K562 (cell line): ENCODE results near the gene DOCK3. TPM values are rescaled to one million over a fixed set of nuclear protein-coding genes. Genes with fewer than 3 reads are reported as not detected.

Experiments
- ATAC-seq: fragments of 200-7000 bp; cut with Tn5 transposase; 3 replicates; pipeline ENCODE4 v1.9.1; 2020; ENCODE audit warnings: moderate library complexity
- BruUV-seq: library from RNA; stranded (reverse); fragments of 400-500 nt; replicated peaks from 2 replicates; lab custom pipeline; 2021; lab: Mats Ljungman, UMichigan
- CTCF ChIA-PET: fragments of 300-600 bp; formaldehyde crosslinking; extraction: SDS; loops from one replicate; lab custom pipeline; 2021; ENCODE audit warnings: low intra/inter-chr PET ratio; lab: Yijun Ruan, JAX
- POLR2A ChIA-PET: fragments of 300-600, 350-650 bp; sonication (Branson Sonifier 250); formaldehyde crosslinking; extraction: SDS; loops from one replicate; lab custom pipeline; 2021; ENCODE audit warnings: antibody characterized with exemption, inconsistent platforms; lab: Yijun Ruan, JAX
- DNase-seq, 4 experiments: peaks; one replicate each; pipeline versions ENCODE4 v3.0.0 to v3.0.0-alpha.2; 2011 to 2018; ENCODE audit warnings: low spot score in 3 of 4, mixed read lengths in 3 of 4; ENCODE audit errors: extremely low read depth in 1 of 4
- FAIRE-seq: peaks from 2 replicates; lab custom pipeline; 2011; peaks lifted over from hg19 to GRCh38; lab: Jason Lieb, UNC
- H2AFZ ChIP-seq: 2 replicates; pipeline ENCODE4 v1.6.0; 2011; ENCODE audit warnings: low read depth, low read length, control low read depth, inconsistent platforms
- H3K27ac ChIP-seq: fragments of 200-600 bp; 3 replicates; pipeline ENCODE4 v1.8.0; 2011; ENCODE audit warnings: low read depth, mild to moderate bottlenecking, control low read depth, inconsistent platforms, low read length, moderate library complexity, mixed read lengths; ENCODE audit errors: extremely low read depth
- H3K27me3 ChIP-seq, 2 experiments: fragments of 300-600 bp in 1 of 2; 2 replicates in 1 of 2; 3 replicates in 1 of 2; pipeline versions ENCODE4 v1.6.0 to v1.8.0; 2011; ENCODE audit warnings: inconsistent platforms in 2 of 2, low read length in 2 of 2, mild to moderate bottlenecking in 1 of 2, mixed read lengths in 1 of 2, moderate library complexity in 1 of 2; ENCODE audit not compliant: control insufficient read depth in 2 of 2, insufficient read depth in 2 of 2
- H3K36me3 ChIP-seq: fragments of 300-600 bp; 3 replicates; pipeline ENCODE4 v1.8.0; 2011; ENCODE audit warnings: mild to moderate bottlenecking, low read length, inconsistent platforms; ENCODE audit not compliant: control insufficient read depth, insufficient read depth
- H3K4me1 ChIP-seq, 2 experiments: fragments of 200-600 bp in 1 of 2; replicated peaks in 1 of 2; 2 replicates in 1 of 2; 3 replicates in 1 of 2; pipeline versions ENCODE4 v1.5.1 to v1.8.0; 2011; ENCODE audit warnings: inconsistent platforms in 2 of 2, low read length in 2 of 2, mild to moderate bottlenecking in 1 of 2, mixed read lengths in 1 of 2, moderate library complexity in 1 of 2; ENCODE audit not compliant: control insufficient read depth in 2 of 2, insufficient read depth in 2 of 2
- H3K4me2 ChIP-seq: 2 replicates; pipeline ENCODE4 v1.6.1; 2011; ENCODE audit warnings: low read length, control low read depth, inconsistent platforms, mixed read lengths; ENCODE audit not compliant: insufficient read depth
- H3K4me3 ChIP-seq: fragments of 200-600 bp; sonication (generic), shearing (Covaris generic); 2 replicates; pipeline ENCODE4 v1.5.1; 2016; ENCODE audit warnings: control low read depth, inconsistent platforms
- H3K79me2 ChIP-seq: fragments of 200-600 bp; 3 replicates; pipeline ENCODE4 v1.8.0; 2011; ENCODE audit warnings: low read length, inconsistent platforms; ENCODE audit not compliant: control insufficient read depth, insufficient read depth
- H3K9ac ChIP-seq, 2 experiments: 2 replicates each; pipeline versions ENCODE4 v1.6.0 to v1.6.1; 2011; ENCODE audit warnings: low read depth in 2 of 2, low read length in 2 of 2, control low read depth in 1 of 2, inconsistent platforms in 1 of 2, mild to moderate bottlenecking in 1 of 2, mixed read lengths in 1 of 2; ENCODE audit not compliant: insufficient read depth in 1 of 2
- H3K9me1 ChIP-seq: one replicate; pipeline ENCODE4 v1.6.0; 2011; ENCODE audit warnings: inconsistent platforms, mild to moderate bottlenecking, low read length, moderate library complexity; ENCODE audit not compliant: control insufficient read depth, insufficient read depth
- H3K9me3 ChIP-seq: replicated peaks from 2 replicates; pipeline ENCODE4 v1.5.1; 2011; ENCODE audit warnings: low read depth, low read length, inconsistent platforms; ENCODE audit not compliant: control insufficient read depth, insufficient read depth
- H4K20me1 ChIP-seq: replicated peaks from 2 replicates; pipeline ENCODE4 v1.6.1; 2011; ENCODE audit warnings: low read length, inconsistent platforms, mixed read lengths; ENCODE audit not compliant: control insufficient read depth, insufficient read depth
- BRD4 ChIP-seq: fragments of 200-600 bp; sonication (generic); IDR thresholded peaks from 2 replicates; pipeline ENCODE4 v1.6.1; 2017; ENCODE audit warnings: inconsistent platforms
- ETS2 ChIP-seq: IDR thresholded peaks from 2 replicates; pipeline ENCODE4 v1.6.1; 2016; ENCODE audit warnings: borderline replicate concordance, missing genetic modification characterization, mild to moderate bottlenecking, moderate library complexity, missing compliant biosample characterization; ENCODE audit not compliant: poor library complexity, severe bottlenecking
- GTF2E2 ChIP-seq: fragments of 200-800 bp; sonication (Bioruptor generic); IDR thresholded peaks from 2 replicates; pipeline ENCODE4 v1.6.1; 2016; ENCODE audit warnings: missing genetic modification characterization, missing compliant biosample characterization
- LEF1 ChIP-seq: fragments of 450-650 bp; IDR thresholded peaks from 2 replicates; pipeline ENCODE4 v1.6.1; 2016; ENCODE audit warnings: mild to moderate bottlenecking
- PCBP1 ChIP-seq: fragments of 200-400 bp; formaldehyde crosslinking; IDR thresholded peaks from 2 replicates; pipeline ENCODE4 v1.6.1; 2018; ENCODE audit warnings: mild to moderate bottlenecking, low read depth, low read length; ENCODE audit not compliant: poor library complexity, severe bottlenecking
- ZNF174 ChIP-seq: fragments of 250-450 bp; sonication (Bioruptor Pico); IDR thresholded peaks from 2 replicates; pipeline ENCODE4 v1.4.0; 2020; ENCODE audit warnings: mild to moderate bottlenecking
- WGBS: fragments of 100-300 bp; shearing (Covaris generic); methylation state at CpG from one replicate; pipeline ENCODE4 v1.1.6; 2016; ENCODE audit warnings: low coverage, mixed read lengths; ENCODE audit not compliant: insufficient coverage; ENCODE audit errors: missing lambda C conversion rate; 5-methylcytosine and 5-hydroxymethylcytosine counted together
- in situ Hi-C: fragments of 300-500 bp; cut with MboI; formaldehyde crosslinking; loops from 4 replicates; pipeline ENCODE4 v1.15.0; 2018; ENCODE audit warnings: inconsistent platforms, mixed read lengths
- intact Hi-C: fragments of 100-400 bp; cut with micrococcal nuclease; formaldehyde crosslinking; loops from 2 replicates; pipeline ENCODE4 v1.14.2; 2022
- polyA plus RNA-seq, 8 experiments: library from polyadenylated mRNA; depleted of rRNA in 4 of 8; stranded (reverse) in 5 of 8; unstranded in 3 of 8; fragments of >200 nt; fragmentation: Nextera tagmentation in 2 of 8; fragmentation: Illumina TruSeq in 1 of 8; extraction: Ambion mirVana in 2 of 8; extraction: Trizol in 1 of 8; gene quantifications; 2 replicates each; pipeline versions ENCODE4 v1.2.1 to v1.2.3, GENCODE V29; 2011 to 2014; ENCODE audit warnings: inconsistent platforms in 1 of 8, missing spikeins in 1 of 8
- total RNA-seq, 7 experiments: library from RNA; depleted of rRNA in 6 of 7; stranded (reverse); fragments of >200 nt in 6 of 7; fragmentation: Illumina TruSeq in 2 of 7; extraction: Trizol in 2 of 7; gene quantifications; 2 replicates each; pipeline versions ENCODE4 v1.2.1 to v1.2.3, GENCODE V29; 2011 to 2021; ENCODE audit warnings: low replicate concordance in 1 of 7
- TF ChIP-seq, protein P1 (sequence below): sonication (generic); formaldehyde crosslinking; IDR thresholded peaks from 2 replicates; pipeline ENCODE4 v1.8.1; 2022; ENCODE audit warnings: missing genetic modification reagents
- TF ChIP-seq, protein P2 (sequence below): fragments of 450-650 bp; conservative IDR thresholded peaks from 2 replicates; pipeline ENCODE4 v1.6.1; 2016; ENCODE audit warnings: missing genetic modification characterization, low read depth, mild to moderate bottlenecking, control low read depth, missing compliant biosample characterization

DOCK3 gene
- total and polyA plus RNA-seq, 9 of the 15 experiments (the other 6 are each of a cell fraction or from before 2014, with no cell fraction given) = under 0.01 to 0.03 (median 0.01) TPM; not detected in 4

DNA sequence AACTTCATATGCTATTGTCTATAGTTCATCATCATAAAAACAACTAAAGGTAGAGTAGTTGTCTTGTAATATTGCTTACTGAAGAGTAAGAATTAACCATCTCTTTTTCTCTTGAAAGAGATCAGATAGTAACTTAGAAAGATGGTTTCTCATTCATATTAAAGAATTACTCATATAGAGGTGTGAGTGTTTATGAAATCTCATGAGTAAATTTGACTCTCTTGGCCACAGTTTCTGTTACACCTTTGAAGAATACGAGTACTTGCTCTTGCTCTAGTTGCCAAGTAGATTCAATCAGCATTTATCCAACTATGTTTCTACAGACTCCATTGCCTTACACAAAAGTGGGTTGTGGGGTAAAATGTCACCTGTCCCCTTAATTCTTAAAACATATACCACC lies 463.0 kb downstream of the DOCK3 start:
- in situ Hi-C loops (no loop called here), intact Hi-C loops (no loop called here)
- Histone ChIP-seq H3K36me3 (no peaks in the 10 kb centered on the region), H3K79me2 (no peaks in the 10 kb centered on the region), H3K9ac (no peak overlapping the region), H4K20me1 (no peaks in the 10 kb centered on the region), H3K9me1 (no peaks in the 10 kb centered on the region), H3K4me2 (no peak overlapping the region), H3K27ac (no peak overlapping the region), H3K27me3 (no peaks in the 10 kb centered on the region), H3K4me1 (no peaks in the 10 kb centered on the region), H3K9me3 (no peaks in the 10 kb centered on the region), H2AFZ (no peak overlapping the region), H3K4me3 (no peak overlapping the region)
- TF ChIP-seq, protein P1, sequence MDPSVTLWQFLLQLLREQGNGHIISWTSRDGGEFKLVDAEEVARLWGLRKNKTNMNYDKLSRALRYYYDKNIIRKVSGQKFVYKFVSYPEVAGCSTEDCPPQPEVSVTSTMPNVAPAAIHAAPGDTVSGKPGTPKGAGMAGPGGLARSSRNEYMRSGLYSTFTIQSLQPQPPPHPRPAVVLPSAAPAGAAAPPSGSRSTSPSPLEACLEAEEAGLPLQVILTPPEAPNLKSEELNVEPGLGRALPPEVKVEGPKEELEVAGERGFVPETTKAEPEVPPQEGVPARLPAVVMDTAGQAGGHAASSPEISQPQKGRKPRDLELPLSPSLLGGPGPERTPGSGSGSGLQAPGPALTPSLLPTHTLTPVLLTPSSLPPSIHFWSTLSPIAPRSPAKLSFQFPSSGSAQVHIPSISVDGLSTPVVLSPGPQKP (CRISPR knock-in tag) = no peak
- TF ChIP-seq GTF2E2 (tag) (no peak), BRD4 (no peak), LEF1 (no peak)
- ATAC-seq (no peak), FAIRE-seq (no peak), DNase-seq (no peak)
- WGBS = 0% methylated on average over 1 of the region's 1 CpG
- no TSS peak for BruUV-seq
- ChIA-PET POLR2A (no interaction called here), CTCF (no interaction called here)

DNA sequence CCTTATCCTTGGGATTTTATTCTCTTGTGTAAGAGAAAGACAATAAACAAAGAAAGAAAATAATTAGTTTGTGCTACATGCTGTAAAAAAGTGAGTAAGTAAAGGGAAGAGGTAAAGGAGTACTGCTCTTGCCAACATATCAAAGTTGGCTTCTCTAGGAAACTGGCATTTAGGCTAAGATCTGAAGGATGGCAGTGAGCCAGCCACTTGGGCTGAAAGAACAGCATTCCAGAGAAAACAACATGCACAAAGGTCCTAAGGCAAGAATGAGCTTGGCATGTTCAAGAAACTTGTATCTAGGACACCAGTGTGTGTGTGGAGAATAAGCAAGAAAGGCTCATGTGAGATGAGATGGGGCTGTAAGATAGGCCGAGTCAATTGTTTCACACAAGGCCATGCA lies 464.9 kb downstream of the DOCK3 start:
- DNase-seq = no peak
- in situ Hi-C loops (no loop called here), intact Hi-C loops (no loop called here)
- H4K20me1 ChIP-seq = no peaks in the 10 kb centered on the region
- no peak overlapping the region for H3K4me3 ChIP-seq
- no peaks in the 10 kb centered on the region for H3K36me3 ChIP-seq
- ATAC-seq = no peak
- no TSS peak for BruUV-seq
- no peaks in the 10 kb centered on the region for H3K79me2 ChIP-seq
- no peaks in the 10 kb centered on the region for H3K9me3 ChIP-seq
- no peak overlapping the region for H3K9ac ChIP-seq
- H3K9me1 ChIP-seq = no peaks in the 10 kb centered on the region
- no peaks in the 10 kb centered on the region for H3K27me3 ChIP-seq
- ChIA-PET CTCF (no interaction called here), POLR2A (no interaction called here)
- TF ChIP-seq ETS2 (tag) (no peak), ZNF174 (CRISPR knock-in tag) (no peak), PCBP1 (no peak)
- TF ChIP-seq, protein P2, sequence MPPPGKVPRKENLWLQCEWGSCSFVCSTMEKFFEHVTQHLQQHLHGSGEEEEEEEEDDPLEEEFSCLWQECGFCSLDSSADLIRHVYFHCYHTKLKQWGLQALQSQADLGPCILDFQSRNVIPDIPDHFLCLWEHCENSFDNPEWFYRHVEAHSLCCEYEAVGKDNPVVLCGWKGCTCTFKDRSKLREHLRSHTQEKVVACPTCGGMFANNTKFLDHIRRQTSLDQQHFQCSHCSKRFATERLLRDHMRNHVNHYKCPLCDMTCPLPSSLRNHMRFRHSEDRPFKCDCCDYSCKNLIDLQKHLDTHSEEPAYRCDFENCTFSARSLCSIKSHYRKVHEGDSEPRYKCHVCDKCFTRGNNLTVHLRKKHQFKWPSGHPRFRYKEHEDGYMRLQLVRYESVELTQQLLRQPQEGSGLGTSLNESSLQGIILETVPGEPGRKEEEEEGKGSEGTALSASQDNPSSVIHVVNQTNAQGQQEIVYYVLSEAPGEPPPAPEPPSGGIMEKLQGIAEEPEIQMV (tag) = no peak
- 0% methylated on average over 1 of the region's 1 CpG for WGBS
- H3K4me2 ChIP-seq = no peak overlapping the region
- no peak overlapping the region for H3K27ac ChIP-seq
- FAIRE-seq = no peak
- H2AFZ ChIP-seq = no peak overlapping the region
- no peaks in the 10 kb centered on the region for H3K4me1 ChIP-seq
